ENCODE results near the gene RAB3GAP2.

The RAB3GAP2 gene

GRCh38 chr1:220318673-220319072, 46.4 kb upstream of the RAB3GAP2 start:
- H3K79me2 ChIP-seq (ENCODE audit: control insufficient read depth, low read length) = no peaks in the 10 kb centered on the region
- H3K9me3 ChIP-seq (ENCODE audit: control insufficient read depth, insufficient read depth, low read length) = no peaks in the 10 kb centered on the region
- no peak overlapping the region for H3K4me3 ChIP-seq (ENCODE audit: low read length)
- H3K4me1 ChIP-seq (ENCODE audit: control insufficient read depth, low read length) = no peaks in the 10 kb centered on the region
- H3K36me3 ChIP-seq (ENCODE audit: control insufficient read depth, low read length) = no peaks in the 10 kb centered on the region
- TF ChIP-seq EZH2phosphoT487 (IDR thresholded peaks at IDR 0.05; ENCODE audit: borderline replicate concordance, low read length) (no peak), CTCF (IDR thresholded peaks at IDR 0.05; ENCODE audit: low read depth, low read length, poor library complexity, severe bottlenecking) (no peak)
- H3K27ac ChIP-seq (ENCODE audit: low read depth, low read length) = no peak overlapping the region
- no peak overlapping the region for H3K4me2 ChIP-seq (ENCODE audit: low read length)
- H3K9me2 ChIP-seq (replicated peaks; ENCODE audit: control insufficient read depth, low read length) = no peaks in the 10 kb centered on the region
- no peaks in the 10 kb centered on the region for H3F3A ChIP-seq (ENCODE audit: control insufficient read depth, insufficient read depth)
- no peaks in the 10 kb centered on the region for H4K20me1 ChIP-seq (ENCODE audit: control insufficient read depth, insufficient read depth, low read depth, low read length)
- H3K27me3 ChIP-seq (ENCODE audit: control insufficient read depth, low read length) = 0 out of 2 replicates have a peak, but pooled peaks cover 4% of the 10 kb centered on the region

GRCh38 chr1:220317161-220317560, 44.9 kb upstream of the RAB3GAP2 start:
- no peaks in the 10 kb centered on the region for H4K20me1 ChIP-seq (ENCODE audit: control insufficient read depth, insufficient read depth, low read depth, low read length)
- no peak overlapping the region for H3K4me3 ChIP-seq (ENCODE audit: low read length)
- no peaks in the 10 kb centered on the region for H3K9me2 ChIP-seq (replicated peaks; ENCODE audit: control insufficient read depth, low read length)
- H3K79me2 ChIP-seq (ENCODE audit: control insufficient read depth, low read length) = no peaks in the 10 kb centered on the region
- no peaks in the 10 kb centered on the region for H3K9me3 ChIP-seq (ENCODE audit: control insufficient read depth, insufficient read depth, low read length)
- H3K27me3 ChIP-seq (ENCODE audit: control insufficient read depth, low read length) = 0 out of 2 replicates have a peak, but pooled peaks cover 4% of the 10 kb centered on the region
- H3F3A ChIP-seq (ENCODE audit: control insufficient read depth, insufficient read depth) = no peaks in the 10 kb centered on the region
- H3K4me2 ChIP-seq (ENCODE audit: low read length) = no peak overlapping the region
- H3K36me3 ChIP-seq (ENCODE audit: control insufficient read depth, low read length) = no peaks in the 10 kb centered on the region
- TF ChIP-seq EZH2phosphoT487 (IDR thresholded peaks at IDR 0.05; ENCODE audit: borderline replicate concordance, low read length) = no peak
- TF ChIP-seq CTCF (IDR thresholded peaks at IDR 0.05; ENCODE audit: low read depth, low read length, poor library complexity, severe bottlenecking) = no peak
- H3K27ac ChIP-seq (ENCODE audit: low read depth, low read length) = no peak overlapping the region
- no peaks in the 10 kb centered on the region for H3K4me1 ChIP-seq (ENCODE audit: control insufficient read depth, low read length)

GRCh38 chr1:220316305-220316704, 44.1 kb upstream of the RAB3GAP2 start:
- TF ChIP-seq CTCF (IDR thresholded peaks at IDR 0.05; ENCODE audit: low read depth, low read length, poor library complexity, severe bottlenecking) (no peak), EZH2phosphoT487 (IDR thresholded peaks at IDR 0.05; ENCODE audit: borderline replicate concordance, low read length) (no peak)
- Histone ChIP-seq H3K36me3 (ENCODE audit: control insufficient read depth, low read length) (no peaks in the 10 kb centered on the region), H3K9me2 (replicated peaks; ENCODE audit: control insufficient read depth, low read length) (no peaks in the 10 kb centered on the region), H3K4me2 (ENCODE audit: low read length) (no peak overlapping the region), H3K79me2 (ENCODE audit: control insufficient read depth, low read length) (no peaks in the 10 kb centered on the region), H3K4me3 (ENCODE audit: low read length) (no peak overlapping the region), H3F3A (ENCODE audit: control insufficient read depth, insufficient read depth) (no peaks in the 10 kb centered on the region), H3K4me1 (ENCODE audit: control insufficient read depth, low read length) (no peaks in the 10 kb centered on the region), H3K9me3 (ENCODE audit: control insufficient read depth, insufficient read depth, low read length) (no peaks in the 10 kb centered on the region), H4K20me1 (ENCODE audit: control insufficient read depth, insufficient read depth, low read depth, low read length) (no peaks in the 10 kb centered on the region), H3K27me3 (ENCODE audit: control insufficient read depth, low read length) (0 out of 2 replicates have a peak, but pooled peaks cover 4% of the 10 kb centered on the region), H3K27ac (ENCODE audit: low read depth, low read length) (no peak overlapping the region)
